Measurements from ENCODE around the gene PSMB2.

PSMB2 gene

GRCh38 chr1:35605071-35605866 lies 36.1 kb downstream of the PSMB2 start (continued):
- TF ChIP-seq, protein P1, sequence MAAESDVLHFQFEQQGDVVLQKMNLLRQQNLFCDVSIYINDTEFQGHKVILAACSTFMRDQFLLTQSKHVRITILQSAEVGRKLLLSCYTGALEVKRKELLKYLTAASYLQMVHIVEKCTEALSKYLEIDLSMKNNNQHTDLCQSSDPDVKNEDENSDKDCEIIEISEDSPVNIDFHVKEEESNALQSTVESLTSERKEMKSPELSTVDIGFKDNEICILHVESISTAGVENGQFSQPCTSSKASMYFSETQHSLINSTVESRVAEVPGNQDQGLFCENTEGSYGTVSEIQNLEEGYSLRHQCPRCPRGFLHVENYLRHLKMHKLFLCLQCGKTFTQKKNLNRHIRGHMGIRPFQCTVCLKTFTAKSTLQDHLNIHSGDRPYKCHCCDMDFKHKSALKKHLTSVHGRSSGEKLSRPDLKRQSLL (tag by site-specific recombination; IDR thresholded peaks at IDR 0.05), result no peak
- no peak for TF ChIP-seq ZNF184 (tag by site-specific recombination; IDR thresholded peaks at IDR 0.05)
- no peak for TF ChIP-seq PATZ1 (tag by site-specific recombination; IDR thresholded peaks at IDR 0.05)

DNA sequence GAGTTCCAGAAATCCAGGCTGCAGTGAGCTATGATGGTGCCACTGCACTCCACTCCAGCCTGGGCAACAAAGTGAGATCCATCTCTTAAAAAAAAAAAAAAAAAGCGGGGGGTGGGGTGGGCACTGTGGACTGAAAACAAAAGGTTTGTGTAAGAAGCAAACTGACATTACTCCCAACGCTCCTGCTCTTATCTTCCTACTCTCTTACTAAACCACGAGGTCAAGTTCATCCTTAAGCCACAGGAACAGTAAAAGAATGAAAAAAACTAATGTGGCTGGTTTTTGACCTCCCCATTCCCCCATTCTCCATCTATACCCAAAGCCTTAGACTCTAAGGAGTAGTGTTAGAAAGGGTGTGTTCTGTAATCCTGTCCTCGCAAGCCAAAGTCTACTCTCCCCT lies 37.4 kb downstream of the PSMB2 start:
- Histone ChIP-seq H3K27ac (ENCODE audit: extremely low read depth, low read depth, low read length) (no peak overlapping the region), H3K4me3 (ENCODE audit: low read depth, low read length) (no peak overlapping the region), H3K36me3 (ENCODE audit: control insufficient read depth in 2 of 2, insufficient read depth in 1 of 2, low read length in 2 of 2) (peaks cover 39 to 90% of the 10 kb centered on the region in 2 experiments), H3K4me1 (ENCODE audit: control insufficient read depth, insufficient read depth, low read length) (no peaks in the 10 kb centered on the region), H3K9me3 (ENCODE audit: control insufficient read depth, insufficient read depth, low read depth, low read length) (no peaks in the 10 kb centered on the region)
- ChIA-PET POLR2A (no interaction called here), CTCF (interaction anchor here (0.9 to 1.0 kb wide), 2 partner anchors 10 to 17 kb away, joined by 3 read pairs; no protein-coding TSS in a partner anchor)
- TF ChIP-seq ZNF169 (tag by site-specific recombination; IDR thresholded peaks at IDR 0.05) (no peak), ZNF16 (tag by site-specific recombination; IDR thresholded peaks at IDR 0.05; ENCODE audit: low read depth) (no peak), ZNF777 (tag by site-specific recombination; IDR thresholded peaks at IDR 0.05; ENCODE audit: borderline replicate concordance) (no peak), ZNF558 (tag by site-specific recombination; IDR thresholded peaks at IDR 0.05) (no peak), KLF9 (tag by site-specific recombination; IDR thresholded peaks at IDR 0.05; ENCODE audit: low read depth) (no peak), ZNF501 (tag by site-specific recombination; IDR thresholded peaks at IDR 0.05) (no peak), ZFP3 (tag by site-specific recombination; IDR thresholded peaks at IDR 0.05; ENCODE audit: low read depth) (no peak), HOXC10 (CRISPR knock-in tag; IDR thresholded peaks at IDR 0.05) (no peak), ZNF530 (tag by site-specific recombination; IDR thresholded peaks at IDR 0.05; ENCODE audit: low read depth) (no peak), KLF7 (tag by site-specific recombination; IDR thresholded peaks at IDR 0.05; ENCODE audit: borderline replicate concordance) (no peak), ZNF394 (tag by site-specific recombination; IDR thresholded peaks at IDR 0.05; ENCODE audit: borderline replicate concordance) (no peak), ZNF112 (tag by site-specific recombination; IDR thresholded peaks at IDR 0.05) (no peak), YY1 (tag by site-specific recombination; IDR thresholded peaks at IDR 0.05) (no peak), PATZ1 (tag by site-specific recombination; IDR thresholded peaks at IDR 0.05) (no peak), OSR2 (tag by site-specific recombination; IDR thresholded peaks at IDR 0.05) (no peak)
- TF ChIP-seq, protein P2, sequence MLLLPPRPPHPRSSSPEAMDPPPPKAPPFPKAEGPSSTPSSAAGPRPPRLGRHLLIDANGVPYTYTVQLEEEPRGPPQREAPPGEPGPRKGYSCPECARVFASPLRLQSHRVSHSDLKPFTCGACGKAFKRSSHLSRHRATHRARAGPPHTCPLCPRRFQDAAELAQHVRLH (tag by site-specific recombination; IDR thresholded peaks at IDR 0.05), result no peak
- TF ChIP-seq, protein P3, sequence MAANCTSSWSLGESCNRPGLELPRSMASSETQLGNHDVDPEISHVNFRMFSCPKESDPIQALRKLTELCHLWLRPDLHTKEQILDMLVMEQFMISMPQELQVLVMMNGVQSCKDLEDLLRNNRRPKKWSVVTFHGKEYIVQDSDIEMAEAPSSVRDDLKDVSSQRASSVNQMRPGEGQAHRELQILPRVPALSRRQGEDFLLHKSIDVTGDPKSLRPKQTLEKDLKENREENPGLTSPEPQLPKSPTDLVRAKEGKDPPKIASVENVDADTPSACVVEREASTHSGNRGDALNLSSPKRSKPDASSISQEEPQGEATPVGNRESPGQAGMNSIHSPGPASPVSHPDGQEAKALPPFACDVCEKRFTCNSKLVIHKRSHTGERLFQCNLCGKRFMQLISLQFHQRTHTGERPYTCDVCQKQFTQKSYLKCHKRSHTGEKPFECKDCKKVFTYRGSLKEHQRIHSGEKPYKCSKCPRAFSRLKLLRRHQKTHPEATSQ (tag by site-specific recombination; IDR thresholded peaks at IDR 0.05), result no peak

Data from HEK293 (cell line).